ENCODE data around the gene PANX1.

DNA sequence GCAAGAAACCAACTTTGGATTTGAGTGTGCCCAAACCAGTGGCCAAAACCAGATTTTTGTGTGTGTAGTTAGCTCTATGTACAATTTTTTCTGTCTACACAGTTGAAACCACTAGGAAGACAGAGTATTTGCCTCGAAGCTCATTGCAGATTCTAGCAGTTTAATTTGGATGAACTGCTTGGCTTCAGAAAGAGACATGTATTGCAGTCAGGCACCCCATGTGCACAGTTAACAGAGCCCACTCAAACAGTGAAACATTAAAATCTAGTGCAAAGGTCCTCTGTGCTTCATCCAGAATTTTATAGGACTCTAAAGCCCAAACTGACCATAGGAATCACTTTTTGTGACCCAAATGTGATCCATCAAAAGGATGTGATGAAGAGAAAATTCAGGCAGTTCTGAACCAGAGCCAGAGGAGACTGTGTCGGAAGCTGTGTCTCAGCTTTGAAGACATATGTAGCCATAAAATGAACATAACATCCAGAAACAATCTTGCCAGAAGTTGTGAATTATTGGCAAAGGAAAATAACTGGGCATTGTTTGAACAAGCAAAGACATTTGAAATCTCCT lies 82.7 kb downstream of the PANX1 start:
- TF ChIP-seq, protein P1, sequence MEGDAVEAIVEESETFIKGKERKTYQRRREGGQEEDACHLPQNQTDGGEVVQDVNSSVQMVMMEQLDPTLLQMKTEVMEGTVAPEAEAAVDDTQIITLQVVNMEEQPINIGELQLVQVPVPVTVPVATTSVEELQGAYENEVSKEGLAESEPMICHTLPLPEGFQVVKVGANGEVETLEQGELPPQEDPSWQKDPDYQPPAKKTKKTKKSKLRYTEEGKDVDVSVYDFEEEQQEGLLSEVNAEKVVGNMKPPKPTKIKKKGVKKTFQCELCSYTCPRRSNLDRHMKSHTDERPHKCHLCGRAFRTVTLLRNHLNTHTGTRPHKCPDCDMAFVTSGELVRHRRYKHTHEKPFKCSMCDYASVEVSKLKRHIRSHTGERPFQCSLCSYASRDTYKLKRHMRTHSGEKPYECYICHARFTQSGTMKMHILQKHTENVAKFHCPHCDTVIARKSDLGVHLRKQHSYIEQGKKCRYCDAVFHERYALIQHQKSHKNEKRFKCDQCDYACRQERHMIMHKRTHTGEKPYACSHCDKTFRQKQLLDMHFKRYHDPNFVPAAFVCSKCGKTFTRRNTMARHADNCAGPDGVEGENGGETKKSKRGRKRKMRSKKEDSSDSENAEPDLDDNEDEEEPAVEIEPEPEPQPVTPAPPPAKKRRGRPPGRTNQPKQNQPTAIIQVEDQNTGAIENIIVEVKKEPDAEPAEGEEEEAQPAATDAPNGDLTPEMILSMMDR (conservative IDR thresholded peaks at IDR 0.05; ENCODE audit: low read length): no peak
- no peak for TF ChIP-seq EZH2phosphoT487 (IDR thresholded peaks at IDR 0.05; ENCODE audit: borderline replicate concordance, low read depth, low read length)
